Hepatocyte (in vitro differentiated cells): Measurements from ENCODE around the gene COQ6.

Source experiments
- CTCF ChIP-seq: fragments of 200-600 bp; sonication (generic); IDR thresholded peaks from 2 replicates; pipeline ENCODE4 v1.5.1; 2016; ENCODE audit warnings: antibody characterized with exemption, mild to moderate bottlenecking; ENCODE audit not compliant: poor library complexity
- EZH2 ChIP-seq: fragments of 200-600 bp; sonication (generic); IDR thresholded peaks from 2 replicates; pipeline ENCODE4 v1.6.1; 2016; ENCODE audit warnings: antibody characterized with exemption, mild to moderate bottlenecking, borderline replicate concordance

- TF ChIP-seq CTCF: no peak
- no peak for TF ChIP-seq EZH2
Observed at GRCh38 chr14:73935666-73936065, 14.4 kb upstream of the COQ6 start.
